Activated CD8-positive, alpha-beta memory T cell treated with anti-CD3 and anti-CD28 coated beads, Interleukin-2, amount 10 ng/mL, durations not matched to agents 7 days and 5 days (primary cell): ENCODE results near the gene TTLL8. TPM values are rescaled to one million over a fixed set of nuclear protein-coding genes. Genes with fewer than 3 reads are reported as not detected.
A peak's percentile ranks its signal among the peaks of the same experiment; 100 is the strongest.

ENCODE experiments used
- ATAC-seq: fragments of 150-1000 bp; cut with Tn5 transposase; one replicate; pipeline ENCODE4 v1.10.0; 2021; ENCODE audit warnings: moderate library complexity
- CTCF ChIA-PET: fragments of 350-600 bp; sonication (Branson Sonifier 250); formaldehyde crosslinking; loops from one replicate; lab custom pipeline; 2021; ENCODE audit warnings: antibody characterized with exemption; lab: Charles Lee
- DNase-seq: peaks from one replicate; pipeline ENCODE4 v3.0.0-alpha.2; 2020
- H3K27ac Mint-ChIP-seq: one replicate; pipeline ENCODE4 v1.8.0; 2021; ENCODE audit warnings: mild to moderate bottlenecking, mixed read lengths
- H3K27me3 Mint-ChIP-seq: one replicate; pipeline ENCODE4 v1.8.0; 2021; ENCODE audit warnings: mixed read lengths
- H3K36me3 Mint-ChIP-seq: one replicate; pipeline ENCODE4 v1.8.0; 2021; ENCODE audit warnings: mild to moderate bottlenecking, mixed read lengths
- H3K4me1 Mint-ChIP-seq: one replicate; pipeline ENCODE4 v1.8.0; 2021; ENCODE audit warnings: mixed read lengths
- H3K4me3 Mint-ChIP-seq: one replicate; pipeline ENCODE4 v1.8.0; 2021; ENCODE audit warnings: mild to moderate bottlenecking, moderate library complexity, mixed read lengths
- H3K9me3 Mint-ChIP-seq: one replicate; pipeline ENCODE4 v1.8.0; 2022; ENCODE audit warnings: low read depth, mixed read lengths
- total RNA-seq, 2 experiments: library from RNA; stranded (reverse); gene quantifications; one replicate each; pipeline ENCODE4 v1.2.3, GENCODE V29; 2021

Gene TTLL8
- total RNA-seq, 2 experiments from 2014 or later = not detected

DNA sequence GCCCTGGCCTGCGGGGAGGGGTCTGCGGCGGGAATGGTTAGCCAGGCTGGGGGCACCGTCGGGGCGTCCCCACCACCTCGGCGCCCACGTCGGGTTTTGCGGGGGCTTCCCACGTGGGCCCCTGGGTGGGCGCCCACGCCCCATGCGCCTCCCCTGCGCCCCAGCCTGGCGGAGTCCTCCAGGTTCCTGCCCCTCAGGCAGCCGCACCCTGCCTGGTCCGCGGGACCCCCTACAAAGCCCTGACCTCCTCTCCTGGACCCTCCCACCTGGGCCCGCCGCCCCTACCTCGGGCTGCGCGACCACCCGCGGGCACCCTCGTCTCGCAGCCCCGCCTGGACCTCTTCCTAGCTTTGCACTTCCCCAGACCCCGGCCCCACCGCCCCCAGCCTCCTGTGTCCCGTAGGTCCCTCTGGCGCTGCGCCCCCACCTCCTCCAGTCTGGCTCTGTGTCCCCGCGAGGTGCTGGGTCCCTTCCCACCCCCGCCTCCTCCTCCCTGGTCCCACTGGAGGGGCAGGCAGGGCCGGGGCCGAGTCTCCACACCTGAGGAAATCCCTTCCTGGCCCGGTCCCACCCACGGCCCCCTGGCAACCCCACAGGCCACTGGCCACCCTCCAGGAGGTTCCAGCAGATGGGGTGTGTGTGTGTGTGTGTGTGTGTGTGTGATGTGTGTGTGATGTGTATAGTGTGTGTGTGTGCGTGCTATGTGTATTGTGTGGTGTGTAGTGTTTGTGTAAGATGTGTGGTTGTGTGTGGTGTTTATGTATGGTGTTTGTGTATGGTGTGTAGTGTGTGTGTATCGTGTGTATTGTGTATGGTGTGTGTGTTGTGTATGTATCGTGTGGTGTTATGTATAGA, 85.7 kb downstream of the TTLL8 start:
- no peak overlapping the region for H3K27ac Mint-ChIP-seq
- H3K4me1 Mint-ChIP-seq = peaks cover 22% of the 10 kb centered on the region
- CTCF ChIA-PET = interaction anchor here (2.5 to 3.2 kb wide), 2 partner anchors 41 to 58 kb away, joined by 8 to 13 read pairs; no protein-coding TSS in a partner anchor
- ATAC-seq = no peak
- no peaks in the 10 kb centered on the region for H3K36me3 Mint-ChIP-seq
- H3K9me3 Mint-ChIP-seq = no peaks in the 10 kb centered on the region
- DNase-seq = peak; percentile 51
- no peaks in the 10 kb centered on the region for H3K27me3 Mint-ChIP-seq
- no peak overlapping the region for H3K4me3 Mint-ChIP-seq

DNA sequence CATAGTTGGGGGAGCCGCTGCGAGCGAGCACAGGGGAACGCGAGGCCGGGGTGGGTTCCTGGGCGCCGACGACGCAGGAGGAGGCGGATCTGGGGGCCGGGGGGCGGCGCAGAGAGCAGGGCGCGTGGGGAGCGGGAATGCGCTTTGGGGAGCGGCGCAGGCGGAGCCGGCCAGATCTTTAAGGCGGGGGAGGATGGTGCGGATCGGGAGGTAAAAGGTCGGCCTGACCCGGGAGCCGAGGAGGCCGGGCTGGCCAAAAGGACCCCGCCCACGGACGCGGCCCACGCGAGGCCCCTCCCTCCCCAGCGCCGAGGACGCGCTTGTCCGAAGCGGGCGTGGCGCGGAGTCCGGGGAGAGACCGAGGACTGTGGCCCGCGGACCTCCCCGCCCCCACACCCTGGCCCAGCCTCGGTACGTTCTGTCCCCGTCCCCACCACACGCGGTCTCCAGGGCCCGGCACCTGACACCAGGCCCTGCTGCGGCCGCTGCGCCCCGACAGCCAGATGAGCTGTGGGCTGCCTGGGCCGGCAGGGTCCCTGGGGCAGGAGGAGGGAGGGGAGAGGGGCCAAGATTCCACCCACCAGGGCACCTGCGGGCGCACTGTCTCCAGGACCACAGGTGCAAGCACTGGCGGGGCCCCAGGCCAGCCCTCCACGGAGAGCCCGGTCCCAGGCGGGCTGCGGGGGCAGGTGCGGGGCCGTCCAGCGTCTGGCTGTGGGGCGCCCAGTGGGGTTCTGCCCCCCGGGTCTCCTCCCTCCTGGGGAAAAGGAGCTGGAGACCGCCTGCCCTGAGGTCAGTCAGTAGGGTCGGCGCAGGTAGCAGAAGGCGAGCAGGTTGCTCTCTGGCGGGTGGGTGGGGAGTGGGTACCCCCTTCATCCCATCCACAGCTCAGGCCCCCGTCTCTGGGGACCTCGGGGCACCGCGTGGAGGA, 86.6 kb downstream of the TTLL8 start:
- CTCF ChIA-PET = interaction anchor here (1.0 to 3.2 kb wide), 4 partner anchors 9 to 59 kb away, joined by 3 to 13 read pairs (median 6); partner anchors contain the start of gene PIM3
- Mint-ChIP-seq H3K4me1 (peaks cover 19% of the 10 kb centered on the region), H3K4me3 (peak overlapping the region; percentile 71), H3K36me3 (no peaks in the 10 kb centered on the region), H3K27ac (peak overlapping the region; percentile 88), H3K9me3 (no peaks in the 10 kb centered on the region), H3K27me3 (no peaks in the 10 kb centered on the region)
- ATAC-seq = peak; percentile 63
- no peak for DNase-seq

DNA sequence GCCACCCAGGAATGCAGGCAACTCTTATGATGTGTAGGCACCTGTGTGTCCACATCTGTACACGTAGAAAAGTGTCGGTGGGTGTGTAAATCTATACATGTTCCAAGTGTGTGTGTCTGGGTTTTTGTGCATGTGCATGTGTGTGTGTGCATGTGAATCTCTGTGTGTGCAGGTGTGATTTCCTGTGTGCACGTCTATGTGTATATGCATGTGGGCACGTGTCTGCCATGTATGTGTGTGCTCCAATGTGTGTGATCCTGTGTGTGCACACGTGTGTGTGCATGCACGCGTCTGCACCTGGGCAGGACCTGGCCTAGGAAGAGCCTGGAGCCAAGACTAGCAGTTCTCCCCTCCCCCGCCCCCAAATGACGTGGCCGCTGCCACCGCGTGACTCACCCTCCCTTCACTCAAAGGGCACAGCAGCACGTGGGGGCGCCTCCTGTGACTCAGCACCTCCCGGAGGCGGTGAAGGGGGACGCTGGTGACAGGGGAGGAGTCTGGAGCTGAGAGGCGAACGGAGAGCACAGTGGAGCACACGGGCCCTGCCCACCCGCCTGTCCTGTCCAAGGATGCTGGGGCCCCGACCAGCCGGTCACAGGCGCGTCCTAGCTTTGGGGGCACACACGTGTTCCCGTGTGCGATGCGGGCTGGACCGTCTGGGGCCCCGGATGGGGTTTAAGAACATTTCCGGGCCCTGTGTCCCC, 87.4 kb downstream of the TTLL8 start:
- DNase-seq (peak; percentile 98), ATAC-seq (peak; percentile 93)
- Mint-ChIP-seq H3K4me3 (peak overlapping the region; percentile 71), H3K27ac (peak overlapping the region; percentile 88), H3K9me3 (no peaks in the 10 kb centered on the region), H3K36me3 (no peaks in the 10 kb centered on the region), H3K27me3 (no peaks in the 10 kb centered on the region), H3K4me1 (peaks cover 15% of the 10 kb centered on the region)
- CTCF ChIA-PET = interaction anchor here (1.0 to 3.2 kb wide), 4 partner anchors 8 to 60 kb away, joined by 3 to 13 read pairs (median 6); partner anchors contain the start of gene PIM3

DNA sequence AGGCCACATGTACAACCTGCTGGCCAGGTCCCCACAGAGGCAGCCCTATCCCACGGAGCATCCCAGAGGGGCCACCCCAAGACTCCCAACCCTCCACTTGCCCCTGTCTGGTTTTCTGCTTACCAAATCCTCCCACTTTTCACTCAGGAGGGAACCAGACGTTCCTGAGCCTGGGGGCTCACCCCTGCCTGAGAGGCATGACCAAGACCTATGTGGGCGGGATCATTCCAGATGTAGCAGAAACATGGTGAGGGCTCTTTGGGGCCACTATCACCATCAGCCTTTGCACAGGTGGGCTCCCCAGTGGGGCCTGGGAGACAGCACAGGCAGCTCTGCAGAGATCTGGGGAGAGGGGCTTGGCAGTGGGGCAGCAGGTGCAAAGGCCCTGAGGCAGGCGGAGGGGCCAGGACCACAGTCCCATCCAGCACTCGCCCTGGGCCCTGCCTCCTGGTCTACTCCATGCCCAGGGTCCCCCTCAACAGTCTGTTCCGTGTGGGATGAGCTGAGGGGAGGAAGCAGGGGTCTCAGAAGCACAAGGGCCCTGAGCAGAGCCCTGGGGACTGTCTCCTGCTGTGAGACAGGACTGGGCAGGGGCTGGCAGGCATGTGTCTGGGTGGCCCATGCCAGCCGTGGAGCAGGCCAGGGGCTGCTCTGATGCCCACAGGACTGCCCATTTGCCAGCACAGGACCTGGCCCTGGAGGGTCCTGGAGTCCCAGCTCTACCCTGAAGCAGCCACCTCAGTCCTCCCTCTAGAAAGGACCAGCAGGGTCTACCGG, 88.2 kb downstream of the TTLL8 start:
- DNase-seq (peak; percentile 53), ATAC-seq (peak; percentile 0)
- Mint-ChIP-seq H3K4me3 (no peak overlapping the region), H3K4me1 (peaks cover 10% of the 10 kb centered on the region), H3K9me3 (no peaks in the 10 kb centered on the region), H3K36me3 (no peaks in the 10 kb centered on the region), H3K27ac (peak overlapping the region; percentile 88), H3K27me3 (no peaks in the 10 kb centered on the region)
- CTCF ChIA-PET = interaction anchor here (2.5 to 3.2 kb wide), 2 partner anchors 39 to 60 kb away, joined by 8 to 13 read pairs; no protein-coding TSS in a partner anchor

DNA sequence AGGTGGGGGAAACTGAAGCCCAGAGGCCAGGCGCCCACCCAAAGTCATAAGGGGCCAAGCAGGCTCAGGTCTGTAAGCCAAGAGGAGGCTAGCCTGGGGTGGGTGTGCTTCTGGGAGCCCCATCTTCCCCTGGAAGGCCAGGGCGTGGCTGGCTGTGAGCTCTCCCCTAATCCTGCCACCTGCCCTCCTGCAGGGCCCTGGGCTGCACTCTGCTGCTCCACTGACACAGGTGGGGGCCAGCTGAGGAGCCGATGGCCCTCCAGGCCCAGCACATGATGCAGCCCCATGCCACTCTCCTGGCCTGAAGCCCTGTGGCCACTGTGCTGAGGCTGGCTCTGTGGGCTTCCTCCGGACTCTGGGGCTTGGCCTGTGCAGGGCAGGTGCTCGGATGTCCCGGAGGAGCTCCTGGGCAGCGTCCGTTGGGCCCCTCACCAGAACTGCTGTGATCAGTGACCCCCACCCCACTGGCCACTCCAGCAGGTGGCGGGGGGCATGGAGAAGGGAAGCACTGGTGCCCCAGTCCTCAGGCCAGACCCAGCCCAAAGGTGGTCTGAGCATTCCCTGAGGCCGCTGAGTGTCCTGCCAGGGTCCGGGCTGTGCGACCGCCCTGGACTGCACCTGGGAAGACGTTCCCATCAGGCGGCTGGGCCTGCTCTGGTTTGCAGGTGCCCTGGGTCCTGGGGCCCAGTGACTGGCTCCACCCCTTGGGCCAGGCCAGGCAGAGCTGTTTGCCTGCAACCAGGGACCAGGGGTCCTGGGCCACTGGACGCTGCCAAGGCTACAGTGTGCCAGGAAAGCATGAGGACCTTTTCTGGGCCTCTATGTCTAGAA, 89.1 kb downstream of the TTLL8 start:
- Mint-ChIP-seq H3K4me1 (peaks cover 14% of the 10 kb centered on the region), H3K27ac (no peak overlapping the region), H3K27me3 (no peaks in the 10 kb centered on the region), H3K9me3 (no peaks in the 10 kb centered on the region), H3K36me3 (peaks cover 3% of the 10 kb centered on the region), H3K4me3 (no peak overlapping the region)
- CTCF ChIA-PET = interaction anchor here (1.0 to 1.5 kb wide), 3 partner anchors 11 to 61 kb away, joined by 3 to 6 read pairs (median 4); no protein-coding TSS in a partner anchor
- DNase-seq (peak; percentile 43), ATAC-seq (no peak)

Other genes with a start within 250 kb of the TTLL8 start
- gene BRD1, start 230.4 kb downstream of the TTLL8 start, total RNA-seq = 10 to 100 TPM; 49.9 to 56.6 TPM
- gene ZBED4, start 204.5 kb downstream of the TTLL8 start, total RNA-seq = 10 to 100 TPM; 24.1 to 25.7 TPM
- gene ALG12, start 139.9 kb downstream of the TTLL8 start, total RNA-seq = 10 to 100 TPM; 16.8 to 18.8 TPM
- gene CRELD2, start 139.7 kb downstream of the TTLL8 start, total RNA-seq = 10 to 100 TPM; 43.9 to 51.2 TPM
- 10 to 100 TPM; 53.4 to 79.7 TPM for gene PIM3, start 97.5 kb downstream of the TTLL8 start, total RNA-seq
- gene IL17REL, start 45.5 kb downstream of the TTLL8 start, total RNA-seq = under 1 TPM in 1 of 2 experiments, not detected in 1; 0.05 TPM
- gene MLC1, start 27.1 kb upstream of the TTLL8 start, total RNA-seq = 1 to 10 TPM; 1.9 to 2.9 TPM
- gene MOV10L1, start 31.7 kb upstream of the TTLL8 start, total RNA-seq = under 1 TPM in 1 of 2 experiments, not detected in 1; 0.23 TPM
- 1 to 10 TPM; 1.3 to 1.8 TPM for gene PANX2, start 112.4 kb upstream of the TTLL8 start, total RNA-seq
- 100 to 1,000 TPM; 141 to 177 TPM for gene TRABD, start 127.6 kb upstream of the TTLL8 start, total RNA-seq
- gene SELENOO, start 142.7 kb upstream of the TTLL8 start, total RNA-seq = 10 to 100 TPM; 30.0 to 35.6 TPM
- 10 to 100 TPM; 60.9 to 72.0 TPM for gene TUBGCP6, start 186.7 kb upstream of the TTLL8 start, total RNA-seq
- 10 to 100 TPM; 75.2 to 96.3 TPM for gene HDAC10, start 193.0 kb upstream of the TTLL8 start, total RNA-seq
- gene MAPK12, start 203.4 kb upstream of the TTLL8 start, total RNA-seq = 10 to 100 TPM; 13.9 to 15.8 TPM
- gene MAPK11, start 212.1 kb upstream of the TTLL8 start, total RNA-seq = 10 to 100 TPM; 16.5 to 18.5 TPM
- 10 to 100 TPM; 23.4 to 26.6 TPM for gene PLXNB2, start 249.3 kb upstream of the TTLL8 start, total RNA-seq